ENCODE measurements around the gene MAOB. TPM values are rescaled to one million over a fixed set of nuclear protein-coding genes. Genes with fewer than 3 reads are reported as not detected.

Gene MAOB
- total RNA-seq, 1 experiment from 2014 or later, result 1.1 TPM

GRCh38 chrX:43720082-43720481 lies 162.2 kb downstream of the MAOB start:
- no peak overlapping the region for H3K9ac ChIP-seq (ENCODE audit: extremely low read depth, insufficient read length, low read length)
- TF ChIP-seq CTCF (conservative IDR thresholded peaks at IDR 0.05), result no peak

More at GRCh38 chrX:43720082-43720481, 162.2 kb downstream of the MAOB start:
- no peak overlapping the region for H2BK120ac ChIP-seq (ENCODE audit: low read depth, low read length, poor library complexity, severe bottlenecking)
- H3T11ph ChIP-seq (ENCODE audit: low read length), result no peak overlapping the region
- peaks cover 0 to 6% (median 2%) of the 10 kb centered on the region in 3 experiments; a peak in 3 of 7 replicates for H3K36me3 Mint-ChIP-seq (ENCODE audit: insufficient read depth in 1 of 3, low read depth in 3 of 3)
- no peak overlapping the region for H3K27ac Mint-ChIP-seq
- H3K4me1 Mint-ChIP-seq, result no peaks in the 10 kb centered on the region
- no peak overlapping the region for H3K4me2 ChIP-seq (ENCODE audit: insufficient read depth, insufficient read length, low read length)
- peaks cover 21% of the 10 kb centered on the region for H3K27me3 Mint-ChIP-seq (ENCODE audit: low read depth)
- no peak overlapping the region for H3K4me3 Mint-ChIP-seq
- H3K14ac ChIP-seq (ENCODE audit: insufficient read depth, low read length), result no peak overlapping the region
- H4K8ac ChIP-seq (replicated peaks; ENCODE audit: insufficient read length, low read depth, low read length), result no peak overlapping the region
- H4K91ac ChIP-seq (ENCODE audit: insufficient read length, low read depth, low read length), result no peak overlapping the region
- no peaks in the 10 kb centered on the region for H3K79me2 ChIP-seq (ENCODE audit: insufficient read depth, low read length)
- WGBS (ENCODE audit: extremely low coverage, insufficient read length, low lambda C conversion rate), result no CpG with 5 or more reads among the region's 3 CpGs
- no peak for DNase-seq
- no peaks in the 10 kb centered on the region for H3K79me1 ChIP-seq (ENCODE audit: insufficient read depth, low read depth, low read length, poor library complexity, severe bottlenecking)
- no peak overlapping the region for H2BK15ac ChIP-seq (ENCODE audit: low read depth, low read length)
- no peak overlapping the region for H3K18ac ChIP-seq (ENCODE audit: insufficient read length, low read depth, low read length)
- no peak overlapping the region for H3K56ac ChIP-seq (ENCODE audit: insufficient read length, low read depth, low read length)
- H2AFZ ChIP-seq (ENCODE audit: low read length), result no peak overlapping the region
- no peak overlapping the region for H2BK5ac ChIP-seq (ENCODE audit: insufficient read length, low read length)
- no peak overlapping the region for H2AK5ac ChIP-seq (ENCODE audit: insufficient read length, low read length)
- no peak overlapping the region for H2BK12ac ChIP-seq (ENCODE audit: insufficient read length, low read depth, low read length)
- peaks cover 27 to 33% of the 10 kb centered on the region in 2 experiments for H3K9me3 Mint-ChIP-seq
- H4K20me1 ChIP-seq (ENCODE audit: control insufficient read depth, insufficient read depth, insufficient read length), result no peaks in the 10 kb centered on the region
- H3K23me2 ChIP-seq (ENCODE audit: insufficient read length, low read depth, low read length, poor library complexity, severe bottlenecking), result no peaks in the 10 kb centered on the region
- H4K5ac ChIP-seq (ENCODE audit: insufficient read length, low read depth, low read length), result no peak overlapping the region
- no peak overlapping the region for H3K4ac ChIP-seq (ENCODE audit: low read depth, low read length)
- no peak overlapping the region for H3K27ac ChIP-seq (ENCODE audit: insufficient read length, low read depth, low read length)
- no peaks in the 10 kb centered on the region for H3K9me3 ChIP-seq (ENCODE audit: control insufficient read depth, low read depth, low read length)
- no peak overlapping the region for H3K23ac ChIP-seq (ENCODE audit: insufficient read length, low read depth, low read length)
- no peaks in the 10 kb centered on the region for H3K27me3 ChIP-seq (ENCODE audit: insufficient read depth, low read length)
- no peak overlapping the region for H2BK20ac ChIP-seq (ENCODE audit: low read depth, low read length, poor library complexity, severe bottlenecking)
- H3K4me1 ChIP-seq (ENCODE audit: insufficient read depth, low read length), result no peaks in the 10 kb centered on the region; the same call in 1 of the 2 replicates
